Measurements from ENCODE around the gene TMIGD3. TPM values are rescaled to one million over a fixed set of nuclear protein-coding genes. Genes with fewer than 3 reads are reported as not detected.

TMIGD3 gene
- total and polyA plus RNA-seq, 5 donors from 2014 or later: not detected

- H3K36me3 Mint-ChIP-seq: peaks cover 45% of the 10 kb centered on the region
- peaks cover 0 to under 1% (median 0%) of the 10 kb centered on the region in 7 donors for H3K9me3 Mint-ChIP-seq
- H3K4me3 ChIP-seq (ENCODE audit: low read depth, low read length): peak overlapping the region; percentile 28
- no peaks in the 10 kb centered on the region for H3K27me3 ChIP-seq (ENCODE audit: control insufficient read depth, insufficient read depth, low read length)
- H3K9me3 ChIP-seq (ENCODE audit: control insufficient read depth in 2 of 2, low read length in 2 of 2): no peaks in the 10 kb centered on the region
- H3K27ac ChIP-seq (ENCODE audit: insufficient read depth, low read length, poor library complexity, severe bottlenecking): no peak overlapping the region
- peaks cover 58% of the 10 kb centered on the region for H3K36me3 ChIP-seq (ENCODE audit: control insufficient read depth, insufficient read depth, low read length)
- peaks cover 46 to 87% (median 61%) of the 10 kb centered on the region in 4 donors for H3K4me1 Mint-ChIP-seq
- DNase-seq: no peak
- ATAC-seq (ENCODE audit: low read depth in 2 of 2): no peak
- H3K4me3 Mint-ChIP-seq: peak overlapping the region; percentile 6 to 99 (median 42)
- H3K27ac Mint-ChIP-seq: peak overlapping the region in 1 of 3 donors; percentile 38
- no peaks in the 10 kb centered on the region for H3K27me3 Mint-ChIP-seq
- peaks cover 50% of the 10 kb centered on the region for H3K4me1 ChIP-seq (ENCODE audit: control insufficient read depth, insufficient read depth, low read length, poor library complexity, severe bottlenecking)
These were observed 49.7 kb downstream of the TMIGD3 start for GRCh38 chr1:111453706-111454105.

- no peaks in the 10 kb centered on the region for H3K9me3 Mint-ChIP-seq
- DNase-seq: no peak
- peaks cover 47% of the 10 kb centered on the region for H3K36me3 ChIP-seq (ENCODE audit: control insufficient read depth, insufficient read depth, low read length)
- H3K27ac Mint-ChIP-seq: peak overlapping the region in 1 of 3 donors; percentile 58
- peak overlapping the region in 2 of 4 donors; percentile 52 to 99 for H3K4me3 Mint-ChIP-seq
- ATAC-seq (ENCODE audit: low read depth in 2 of 2): no peak
- H3K4me1 Mint-ChIP-seq: peaks cover 53 to 89% (median 65%) of the 10 kb centered on the region in 4 donors
- H3K27me3 ChIP-seq (ENCODE audit: control insufficient read depth, insufficient read depth, low read length): no peaks in the 10 kb centered on the region
- H3K36me3 Mint-ChIP-seq: peaks cover 40% of the 10 kb centered on the region
- H3K27me3 Mint-ChIP-seq: no peaks in the 10 kb centered on the region
- peaks cover 60% of the 10 kb centered on the region for H3K4me1 ChIP-seq (ENCODE audit: control insufficient read depth, insufficient read depth, low read length, poor library complexity, severe bottlenecking)
- H3K4me3 ChIP-seq (ENCODE audit: low read depth, low read length): peak overlapping the region; percentile 35
- no peak overlapping the region for H3K27ac ChIP-seq (ENCODE audit: insufficient read depth, low read length, poor library complexity, severe bottlenecking)
- no peaks in the 10 kb centered on the region for H3K9me3 ChIP-seq (ENCODE audit: control insufficient read depth in 2 of 2, low read length in 2 of 2)
These were observed 50.9 kb downstream of the TMIGD3 start for GRCh38 chr1:111452581-111452980.

DNA sequence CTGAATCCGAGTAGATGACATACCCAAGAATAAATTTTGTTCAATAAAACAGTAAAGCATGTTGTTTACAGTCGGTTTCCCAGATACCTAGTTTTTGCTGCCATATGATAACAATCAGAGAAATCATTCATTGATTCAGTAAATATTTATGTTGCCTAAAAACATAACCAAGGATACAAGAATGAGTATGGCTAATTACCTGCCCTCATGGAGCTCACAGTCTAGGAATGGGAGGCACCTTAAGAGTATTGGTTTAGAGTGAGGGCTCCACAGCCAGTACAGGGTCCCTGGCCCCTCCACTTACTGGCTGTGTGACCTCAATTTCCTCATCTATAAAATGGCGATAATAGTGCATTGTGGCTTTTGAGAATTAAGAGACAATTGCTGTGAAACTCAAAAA is 53.2 kb downstream of the TMIGD3 start:
- Mint-ChIP-seq H3K27me3 (no peaks in the 10 kb centered on the region), H3K4me3 (peak overlapping the region; percentile 99 to 100 (median 100)), H3K36me3 (peaks cover 31% of the 10 kb centered on the region), H3K27ac (peak overlapping the region; percentile 80 to 100 (median 99)), H3K4me1 (peaks cover 56 to 94% (median 74%) of the 10 kb centered on the region in 4 donors), H3K9me3 (no peaks in the 10 kb centered on the region)
- Histone ChIP-seq H3K27ac (ENCODE audit: insufficient read depth, low read length, poor library complexity, severe bottlenecking) (peak overlapping the region; percentile 89), H3K4me3 (ENCODE audit: low read depth, low read length) (peak overlapping the region; percentile 92), H3K27me3 (ENCODE audit: control insufficient read depth, insufficient read depth, low read length) (no peaks in the 10 kb centered on the region), H3K36me3 (ENCODE audit: control insufficient read depth, insufficient read depth, low read length) (peaks cover 28% of the 10 kb centered on the region), H3K9me3 (ENCODE audit: control insufficient read depth in 2 of 2, low read length in 2 of 2) (no peaks in the 10 kb centered on the region), H3K4me1 (ENCODE audit: control insufficient read depth, insufficient read depth, low read length, poor library complexity, severe bottlenecking) (peaks cover 69% of the 10 kb centered on the region)
- no peak for DNase-seq
- ATAC-seq (ENCODE audit: low read depth in 2 of 2): no peak

DNA sequence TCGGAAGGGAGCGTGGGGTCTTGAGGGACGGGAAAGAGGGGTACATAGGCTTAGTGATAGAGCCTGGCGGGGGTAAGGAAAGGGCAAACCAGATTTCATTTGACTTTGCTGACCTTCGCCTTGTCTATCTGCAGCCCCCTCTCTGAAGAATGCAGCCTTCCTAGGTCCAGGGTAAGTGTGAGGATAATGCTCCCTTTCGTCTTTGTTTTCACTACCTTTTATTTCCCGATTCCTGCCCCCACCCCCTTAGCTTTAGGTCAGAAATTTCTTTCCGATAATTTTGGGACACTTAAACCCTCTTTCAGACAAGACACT is 53.8 kb downstream of the TMIGD3 start:
- Histone ChIP-seq H3K27me3 (ENCODE audit: control insufficient read depth, insufficient read depth, low read length) (no peaks in the 10 kb centered on the region), H3K4me3 (ENCODE audit: low read depth, low read length) (peak overlapping the region; percentile 92), H3K36me3 (ENCODE audit: control insufficient read depth, insufficient read depth, low read length) (peaks cover 27% of the 10 kb centered on the region), H3K9me3 (ENCODE audit: control insufficient read depth in 2 of 2, low read length in 2 of 2) (no peaks in the 10 kb centered on the region), H3K4me1 (ENCODE audit: control insufficient read depth, insufficient read depth, low read length, poor library complexity, severe bottlenecking) (peaks cover 64% of the 10 kb centered on the region), H3K27ac (ENCODE audit: insufficient read depth, low read length, poor library complexity, severe bottlenecking) (peak overlapping the region; percentile 89)
- no peaks in the 10 kb centered on the region for H3K27me3 Mint-ChIP-seq
- H3K27ac Mint-ChIP-seq: peak overlapping the region; percentile 99 to 100 (median 100)
- no peaks in the 10 kb centered on the region for H3K9me3 Mint-ChIP-seq
- peaks cover 51 to 89% (median 71%) of the 10 kb centered on the region in 4 donors for H3K4me1 Mint-ChIP-seq
- DNase-seq (no peak), ATAC-seq (ENCODE audit: low read depth in 2 of 2) (no peak)
- peaks cover 25% of the 10 kb centered on the region for H3K36me3 Mint-ChIP-seq
- peak overlapping the region; percentile 99 to 100 (median 100) for H3K4me3 Mint-ChIP-seq

- Mint-ChIP-seq H3K27me3 (no peaks in the 10 kb centered on the region), H3K36me3 (peaks cover 29% of the 10 kb centered on the region), H3K9me3 (no peaks in the 10 kb centered on the region), H3K4me3 (peak within 1 kb of the TSS; percentile 99 to 100 (median 100)), H3K27ac (peak within 1 kb of the TSS; percentile 99 to 100 (median 100)), H3K4me1 (peaks cover 51 to 87% (median 74%) of the 10 kb centered on the region in 4 donors)
- ATAC-seq (ENCODE audit: low read depth in 2 of 2) (peak; percentile 95 to 96), DNase-seq (peak; percentile 89 to 97 (median 96))
- H3K27ac ChIP-seq (ENCODE audit: insufficient read depth, low read length, poor library complexity, severe bottlenecking): peak within 1 kb of the TSS; percentile 89
- H3K4me1 ChIP-seq (ENCODE audit: control insufficient read depth, insufficient read depth, low read length, poor library complexity, severe bottlenecking): peaks cover 59% of the 10 kb centered on the region
- H3K36me3 ChIP-seq (ENCODE audit: control insufficient read depth, insufficient read depth, low read length): peaks cover 28% of the 10 kb centered on the region
- H3K27me3 ChIP-seq (ENCODE audit: control insufficient read depth, insufficient read depth, low read length): no peaks in the 10 kb centered on the region
- H3K9me3 ChIP-seq (ENCODE audit: control insufficient read depth in 2 of 2, low read length in 2 of 2): no peaks in the 10 kb centered on the region
- H3K4me3 ChIP-seq (ENCODE audit: low read depth, low read length): peak within 1 kb of the TSS; percentile 92
These were observed 54.3 kb downstream of the TMIGD3 start, which contains the start of the genes ATP5PB and WDR77 for GRCh38 chr1:111448918-111449702. TSS of gene ATP5PB (plus strand) at chr1:111449464. CDS start at chr1:111449542, 78 bp downstream. TSS of gene WDR77 (minus strand) at chr1:111449256. CDS start at chr1:111449169, 87 bp downstream.

DNA sequence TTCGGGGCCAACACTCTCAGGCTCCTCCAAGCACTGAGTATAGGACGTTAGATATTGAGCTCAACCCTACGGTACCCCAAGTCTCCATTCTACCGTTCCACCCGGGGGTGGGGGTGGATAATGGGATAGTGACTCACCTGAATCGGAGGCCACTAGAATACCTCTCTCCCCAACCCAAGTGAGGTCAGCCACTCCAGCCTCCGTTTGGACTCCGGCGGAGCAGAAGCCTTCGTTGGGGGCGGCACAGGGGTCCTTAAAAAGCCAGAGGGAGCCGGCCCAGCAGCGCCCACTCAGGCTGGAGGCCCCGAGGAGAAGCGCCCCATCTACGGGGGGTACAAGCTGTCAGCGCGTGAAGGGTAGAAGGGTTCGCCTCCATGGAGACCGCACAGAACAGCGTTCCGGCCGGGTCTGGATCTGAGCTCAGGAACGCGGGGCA is 54.9 kb downstream of the TMIGD3 start:
- DNase-seq (peak in 1 of 3 donors; percentile 22), ATAC-seq (ENCODE audit: low read depth in 2 of 2) (peak; percentile 11 to 33)
- no peaks in the 10 kb centered on the region for H3K27me3 ChIP-seq (ENCODE audit: control insufficient read depth, insufficient read depth, low read length)
- H3K27me3 Mint-ChIP-seq: no peaks in the 10 kb centered on the region
- H3K4me1 Mint-ChIP-seq: peaks cover 52 to 86% (median 70%) of the 10 kb centered on the region in 4 donors
- H3K36me3 ChIP-seq (ENCODE audit: control insufficient read depth, insufficient read depth, low read length): peaks cover 29% of the 10 kb centered on the region
- peak overlapping the region; percentile 90 to 100 (median 99) for H3K27ac Mint-ChIP-seq
- H3K9me3 Mint-ChIP-seq: no peaks in the 10 kb centered on the region
- H3K4me1 ChIP-seq (ENCODE audit: control insufficient read depth, insufficient read depth, low read length, poor library complexity, severe bottlenecking): peaks cover 59% of the 10 kb centered on the region
- H3K4me3 Mint-ChIP-seq: peak overlapping the region; percentile 99 to 100 (median 100)
- H3K27ac ChIP-seq (ENCODE audit: insufficient read depth, low read length, poor library complexity, severe bottlenecking): peak overlapping the region; percentile 89
- H3K36me3 Mint-ChIP-seq: peaks cover 35% of the 10 kb centered on the region
- no peaks in the 10 kb centered on the region for H3K9me3 ChIP-seq (ENCODE audit: control insufficient read depth in 2 of 2, low read length in 2 of 2)
- peak overlapping the region; percentile 76 for H3K4me3 ChIP-seq (ENCODE audit: low read depth, low read length)

GRCh38 chr1:111446967-111447892 is 56.2 kb downstream of the TMIGD3 start:
- H3K36me3 Mint-ChIP-seq: peaks cover 44% of the 10 kb centered on the region
- H3K4me1 Mint-ChIP-seq: peaks cover 43 to 74% (median 60%) of the 10 kb centered on the region in 4 donors
- ATAC-seq (ENCODE audit: low read depth in 2 of 2) (no peak), DNase-seq (no peak)
- H3K27me3 Mint-ChIP-seq: no peaks in the 10 kb centered on the region
- H3K9me3 ChIP-seq (ENCODE audit: control insufficient read depth in 2 of 2, low read length in 2 of 2): no peaks in the 10 kb centered on the region
- peaks cover 46% of the 10 kb centered on the region for H3K4me1 ChIP-seq (ENCODE audit: control insufficient read depth, insufficient read depth, low read length, poor library complexity, severe bottlenecking)
- peaks cover 39% of the 10 kb centered on the region for H3K36me3 ChIP-seq (ENCODE audit: control insufficient read depth, insufficient read depth, low read length)
- H3K27ac Mint-ChIP-seq: peak overlapping the region; percentile 32 to 99 (median 65)
- peak overlapping the region; percentile 99 to 100 (median 100) for H3K4me3 Mint-ChIP-seq
- peak overlapping the region; percentile 89 for H3K27ac ChIP-seq (ENCODE audit: insufficient read depth, low read length, poor library complexity, severe bottlenecking)
- H3K27me3 ChIP-seq (ENCODE audit: control insufficient read depth, insufficient read depth, low read length): no peaks in the 10 kb centered on the region
- no peaks in the 10 kb centered on the region for H3K9me3 Mint-ChIP-seq
- H3K4me3 ChIP-seq (ENCODE audit: low read depth, low read length): peak overlapping the region; percentile 76

All from CD4-positive, CD25-positive, alpha-beta regulatory T cell (primary cell).